ENCODE measurements around the gene SLC22A15.

DNA sequence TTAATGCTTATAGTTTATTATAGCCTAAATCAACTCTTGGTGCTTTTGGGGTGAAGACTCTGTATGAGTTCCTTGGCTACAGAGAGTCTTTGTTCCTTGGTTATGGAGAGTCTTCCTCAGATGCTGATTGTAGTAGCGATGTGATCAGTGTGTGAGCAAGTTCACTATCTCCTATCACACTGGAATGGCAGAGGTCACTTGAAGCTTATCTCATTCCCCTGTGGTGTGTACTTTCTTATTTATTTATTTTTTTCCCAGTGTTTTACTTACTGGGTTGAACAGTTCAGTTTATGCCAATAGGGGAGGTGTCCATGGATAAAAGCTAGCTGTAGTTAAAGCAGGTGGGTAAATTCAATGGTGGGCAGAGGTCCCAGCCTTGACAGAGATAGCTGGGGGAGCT is 114.8 kb downstream of the SLC22A15 start:
- TF ChIP-seq, protein P1, sequence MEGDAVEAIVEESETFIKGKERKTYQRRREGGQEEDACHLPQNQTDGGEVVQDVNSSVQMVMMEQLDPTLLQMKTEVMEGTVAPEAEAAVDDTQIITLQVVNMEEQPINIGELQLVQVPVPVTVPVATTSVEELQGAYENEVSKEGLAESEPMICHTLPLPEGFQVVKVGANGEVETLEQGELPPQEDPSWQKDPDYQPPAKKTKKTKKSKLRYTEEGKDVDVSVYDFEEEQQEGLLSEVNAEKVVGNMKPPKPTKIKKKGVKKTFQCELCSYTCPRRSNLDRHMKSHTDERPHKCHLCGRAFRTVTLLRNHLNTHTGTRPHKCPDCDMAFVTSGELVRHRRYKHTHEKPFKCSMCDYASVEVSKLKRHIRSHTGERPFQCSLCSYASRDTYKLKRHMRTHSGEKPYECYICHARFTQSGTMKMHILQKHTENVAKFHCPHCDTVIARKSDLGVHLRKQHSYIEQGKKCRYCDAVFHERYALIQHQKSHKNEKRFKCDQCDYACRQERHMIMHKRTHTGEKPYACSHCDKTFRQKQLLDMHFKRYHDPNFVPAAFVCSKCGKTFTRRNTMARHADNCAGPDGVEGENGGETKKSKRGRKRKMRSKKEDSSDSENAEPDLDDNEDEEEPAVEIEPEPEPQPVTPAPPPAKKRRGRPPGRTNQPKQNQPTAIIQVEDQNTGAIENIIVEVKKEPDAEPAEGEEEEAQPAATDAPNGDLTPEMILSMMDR (IDR thresholded peaks at IDR 0.05 in 2 of 3, conservative IDR thresholded peaks at IDR 0.05 in 1 of 3; ENCODE audit: control insufficient read depth in 2 of 3, extremely low read depth in 1 of 3, insufficient read depth in 1 of 3, low read depth in 3 of 3, low read length in 3 of 3): no peak
- TF ChIP-seq RFX5 (IDR thresholded peaks at IDR 0.05; ENCODE audit: low read depth, low read length) (no peak), NFIC (IDR thresholded peaks at IDR 0.05; ENCODE audit: low read depth, low read length) (no peak), HDAC2 (IDR thresholded peaks at IDR 0.05) (no peak)

All from GM12878 (cell line).